Right hindlimb (tissue), 1 donor: Measurements from ENCODE around the gene BAIAP2.

Source experiments
- DNase-seq: peaks from one replicate; pipeline ENCODE4 v3.0.0-alpha.2; 2018

Gene BAIAP2

GRCh38 chr17:81053041-81053970 lies 18.4 kb downstream of the BAIAP2 start:
- no peak for DNase-seq

GRCh38 chr17:81054308-81054707 lies 19.4 kb downstream of the BAIAP2 start:
- DNase-seq: no peak

- DNase-seq: no peak
Measured at GRCh38 chr17:81054881-81055370, 20.0 kb downstream of the BAIAP2 start.

GRCh38 chr17:81056312-81056711 lies 21.4 kb downstream of the BAIAP2 start:
- no peak for DNase-seq

GRCh38 chr17:81057079-81057730 lies 22.3 kb downstream of the BAIAP2 start:
- DNase-seq: no peak

GRCh38 chr17:81057777-81058176 lies 22.8 kb downstream of the BAIAP2 start:
- DNase-seq: no peak

- no peak for DNase-seq
Measured at GRCh38 chr17:81058263-81058871, 23.4 kb downstream of the BAIAP2 start.

- DNase-seq: no peak
Measured at GRCh38 chr17:81059026-81059425, 24.1 kb downstream of the BAIAP2 start.

GRCh38 chr17:81060416-81060815 lies 25.5 kb downstream of the BAIAP2 start:
- no peak for DNase-seq

- no peak for DNase-seq
Measured at GRCh38 chr17:81061027-81061735, 26.2 kb downstream of the BAIAP2 start.

GRCh38 chr17:81062014-81062780 lies 27.2 kb downstream of the BAIAP2 start:
- no peak for DNase-seq

- no peak for DNase-seq
Measured at GRCh38 chr17:81063106-81064093, 28.4 kb downstream of the BAIAP2 start.

GRCh38 chr17:81064678-81065475 lies 29.9 kb downstream of the BAIAP2 start:
- peak; percentile 75 for DNase-seq

GRCh38 chr17:81065500-81065899 lies 30.5 kb downstream of the BAIAP2 start:
- DNase-seq: peak; percentile 77

GRCh38 chr17:81066072-81066471 lies 31.1 kb downstream of the BAIAP2 start:
- DNase-seq: no peak

GRCh38 chr17:81066771-81067315 lies 31.9 kb downstream of the BAIAP2 start:
- DNase-seq: peak; percentile 41

GRCh38 chr17:81067391-81067811 lies 32.5 kb downstream of the BAIAP2 start:
- DNase-seq: peak; percentile 78

GRCh38 chr17:81068411-81069134 lies 33.6 kb downstream of the BAIAP2 start:
- no peak for DNase-seq

- no peak for DNase-seq
Measured at GRCh38 chr17:81069135-81069645, 34.2 kb downstream of the BAIAP2 start.
